HepG2 (cell line): ENCODE data around the gene SP7. TPM values are rescaled to one million over a fixed set of nuclear protein-coding genes. Genes with fewer than 3 reads are reported as not detected.

Experiments
- CAMTA2 ChIP-seq: sonication (generic); formaldehyde crosslinking; IDR thresholded peaks from 2 replicates; pipeline ENCODE4 v1.4.0; 2020; ENCODE audit warnings: mild to moderate bottlenecking, missing genetic modification reagents, borderline replicate concordance
- CBX2 ChIP-seq, 2 experiments: fragments of 200-600 bp in 1 of 2; sonication (generic); formaldehyde crosslinking in 1 of 2; IDR thresholded peaks; 2 replicates each; pipeline versions ENCODE4 v1.7.0 to v1.8.1; 2018 to 2022; ENCODE audit warnings: low read depth in 2 of 2, low read length in 1 of 2, mild to moderate bottlenecking in 1 of 2, missing genetic modification reagents in 1 of 2
- HDAC1 ChIP-seq: sonication (generic); formaldehyde crosslinking; IDR thresholded peaks from 2 replicates; pipeline ENCODE4 v1.5.1; 2020; ENCODE audit warnings: mild to moderate bottlenecking, missing genetic modification reagents
- NCOR1 ChIP-seq: fragments of 200-600 bp; sonication (generic); IDR thresholded peaks from 2 replicates; pipeline ENCODE4 v1.7.0; 2017; ENCODE audit warnings: antibody characterized with exemption, low read length, borderline replicate concordance
- SNAI1 ChIP-seq: sonication (generic); formaldehyde crosslinking; IDR thresholded peaks from 2 replicates; pipeline ENCODE4 v1.5.0; 2020; ENCODE audit warnings: mild to moderate bottlenecking, missing genetic modification reagents, borderline replicate concordance
- TSC22D2 ChIP-seq: sonication (generic); formaldehyde crosslinking; IDR thresholded peaks from 2 replicates; pipeline ENCODE4 v1.5.1; 2020; ENCODE audit warnings: missing genetic modification reagents, mild to moderate bottlenecking, borderline replicate concordance
- ZBTB40 ChIP-seq, 2 experiments: fragments of 450-650 bp in 1 of 2; sonication (generic) in 1 of 2; formaldehyde crosslinking in 1 of 2; IDR thresholded peaks; 2 replicates each; pipeline versions ENCODE4 v1.6.1 to v1.8.0; 2016 to 2022; ENCODE audit warnings: antibody characterized with exemption in 1 of 2, mild to moderate bottlenecking in 1 of 2, missing genetic modification reagents in 1 of 2
- ZNF382 ChIP-seq: sonication (generic); formaldehyde crosslinking; IDR thresholded peaks from 2 replicates; pipeline ENCODE4 v1.5.0; 2020; ENCODE audit warnings: missing genetic modification reagents, mild to moderate bottlenecking, borderline replicate concordance
- ZNF644 ChIP-seq: IDR thresholded peaks from 2 replicates; pipeline ENCODE4 v1.6.1; 2016; ENCODE audit warnings: low read depth
- ZNF703 ChIP-seq: sonication (generic); formaldehyde crosslinking; IDR thresholded peaks from 2 replicates; pipeline ENCODE4 v1.5.1; 2020; ENCODE audit warnings: missing genetic modification reagents, mild to moderate bottlenecking, moderate library complexity, borderline replicate concordance
- ZNF737 ChIP-seq: sonication (generic); formaldehyde crosslinking; IDR thresholded peaks from 2 replicates; pipeline ENCODE4 v1.5.0; 2020; ENCODE audit warnings: missing genetic modification reagents, mild to moderate bottlenecking, borderline replicate concordance
- polyA plus RNA-seq, 8 experiments: library from polyadenylated mRNA; depleted of rRNA in 3 of 8; stranded (reverse) in 7 of 8; unstranded in 1 of 8; fragments of >200 nt; fragmentation: Illumina TruSeq in 4 of 8; extraction: Trizol in 4 of 8; gene quantifications; 2 replicates each; pipeline versions ENCODE4 v1.2.1 to v1.2.3, GENCODE V29; 2011 to 2016; ENCODE audit warnings: low read depth in 4 of 8, missing spikeins in 1 of 8, mixed read lengths in 1 of 8; ENCODE audit not compliant: insufficient read depth in 1 of 8
- total RNA-seq, 5 experiments: library from RNA; depleted of rRNA; stranded (reverse); fragments of >200 nt; fragmentation: Illumina TruSeq; extraction: Trizol; gene quantifications; 2 replicates each; pipeline ENCODE4 v1.2.3, GENCODE V29; 2016; ENCODE audit warnings: low read depth in 1 of 5
- TF ChIP-seq, protein P1 (sequence below): sonication (generic); formaldehyde crosslinking; IDR thresholded peaks from 2 replicates; pipeline ENCODE4 v1.4.0; 2020; ENCODE audit warnings: missing genetic modification reagents, borderline replicate concordance

The SP7 gene
- total and polyA plus RNA-seq, 2 of the 13 experiments (the other 11 are each of a cell fraction or from before 2014, with no cell fraction given): not detected

DNA sequence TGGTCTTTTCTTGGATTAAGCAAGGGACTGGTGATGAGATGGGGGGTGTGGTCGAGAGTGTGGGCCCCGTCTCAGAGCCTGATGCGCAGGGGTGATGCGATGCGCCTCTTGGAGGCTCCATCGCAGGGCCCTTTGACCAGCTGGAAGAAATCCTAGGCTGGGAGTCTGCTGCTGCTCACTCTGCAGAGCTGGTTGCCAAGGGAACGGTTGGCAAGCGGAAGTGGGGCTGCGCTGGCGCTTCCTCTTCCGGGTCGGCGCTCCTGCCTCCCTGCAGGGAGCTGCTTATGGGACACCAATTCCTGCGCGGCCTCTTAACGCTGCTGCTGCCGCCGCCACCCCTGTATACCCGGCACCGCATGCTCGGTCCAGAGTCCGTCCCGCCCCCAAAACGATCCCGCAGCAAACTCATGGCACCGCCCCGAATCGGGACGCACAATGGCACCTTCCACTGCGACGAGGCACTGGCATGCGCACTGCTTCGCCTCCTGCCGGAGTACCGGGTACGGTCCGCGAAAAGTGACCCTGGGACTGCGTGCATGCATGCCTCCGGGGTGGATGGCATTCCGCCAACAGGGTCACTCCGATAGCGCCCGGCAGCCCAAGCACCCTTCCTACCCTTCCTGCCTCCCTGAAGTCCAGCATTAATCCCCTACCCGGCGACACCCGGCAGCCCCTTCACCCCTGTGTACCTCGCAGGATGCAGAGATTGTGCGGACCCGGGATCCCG is 36.5 kb downstream of the SP7 start, which contains the start of gene MYG1 (continued):
- TF ChIP-seq NCOR1: 0 out of 2 replicates have a peak, but pooled peaks have one; percentile 60
- no peak for TF ChIP-seq CBX2 (IDR thresholded peaks at IDR 0.05; ENCODE audit: low read depth, low read length)
- no peak for TF ChIP-seq CBX2 (CRISPR knock-in tag; IDR thresholded peaks at IDR 0.05; ENCODE audit: low read depth)
- TF ChIP-seq TSC22D2 (CRISPR knock-in tag): no peak
- TF ChIP-seq ZNF382 (CRISPR knock-in tag): no peak
- TF ChIP-seq, protein P1, sequence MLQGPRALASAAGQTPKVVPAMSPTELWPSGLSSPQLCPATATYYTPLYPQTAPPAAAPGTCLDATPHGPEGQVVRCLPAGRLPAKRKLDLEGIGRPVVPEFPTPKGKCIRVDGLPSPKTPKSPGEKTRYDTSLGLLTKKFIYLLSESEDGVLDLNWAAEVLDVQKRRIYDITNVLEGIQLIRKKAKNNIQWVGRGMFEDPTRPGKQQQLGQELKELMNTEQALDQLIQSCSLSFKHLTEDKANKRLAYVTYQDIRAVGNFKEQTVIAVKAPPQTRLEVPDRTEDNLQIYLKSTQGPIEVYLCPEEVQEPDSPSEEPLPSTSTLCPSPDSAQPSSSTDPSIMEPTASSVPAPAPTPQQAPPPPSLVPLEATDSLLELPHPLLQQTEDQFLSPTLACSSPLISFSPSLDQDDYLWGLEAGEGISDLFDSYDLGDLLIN (CRISPR knock-in tag): no peak
- TF ChIP-seq ZNF644 (CRISPR knock-in tag): no peak
- TF ChIP-seq CAMTA2 (CRISPR knock-in tag): no peak
- TF ChIP-seq ZNF703 (CRISPR knock-in tag): no peak
- TF ChIP-seq HDAC1: peak; percentile 96
- no peak for TF ChIP-seq SNAI1 (CRISPR knock-in tag)
- TF ChIP-seq ZNF737 (CRISPR knock-in tag): no peak; the same call in 1 of the 2 replicates
- TF ChIP-seq ZBTB40 (IDR thresholded peaks at IDR 0.05): peak; percentile 94
- peak; percentile 34; the same call in 1 of the 2 replicates for TF ChIP-seq ZBTB40 (CRISPR knock-in tag; IDR thresholded peaks at IDR 0.05)
